Fibroblast of villous mesenchyme (primary cell): Measurements from ENCODE around the gene MYO1D. TPM values are rescaled to one million over a fixed set of nuclear protein-coding genes. Genes with fewer than 3 reads are reported as not detected.

ENCODE experiments used
- DNase-seq: peaks from one replicate; pipeline ENCODE4 v3.0.0-alpha.2; 2010; ENCODE audit warnings: low read depth
- H3K4me3 ChIP-seq: 2 replicates; pipeline ENCODE4 v1.5.1; 2011; ENCODE audit warnings: low read depth, mild to moderate bottlenecking, low read length
- CTCF ChIP-seq: IDR thresholded peaks from 2 replicates; pipeline ENCODE4 v1.5.1; 2012; ENCODE audit warnings: low read depth, mild to moderate bottlenecking, low read length; ENCODE audit not compliant: insufficient read depth
- total RNA-seq: library from RNA; depleted of rRNA; stranded (reverse); fragments of >200 nt; gene quantifications from 2 replicates; pipeline ENCODE4 v1.2.3, GENCODE V29; 2012

MYO1D gene
- total RNA-seq, 1 donor, result 19.0 TPM

- no peak for DNase-seq
- no peak overlapping the region for H3K4me3 ChIP-seq
- no peak for TF ChIP-seq CTCF
Observed at GRCh38 chr17:32833076-32833475, 43.8 kb downstream of the MYO1D start.

- TF ChIP-seq CTCF, result no peak
- H3K4me3 ChIP-seq, result no peak overlapping the region
- no peak for DNase-seq
Observed at GRCh38 chr17:32831627-32832243, 45.2 kb downstream of the MYO1D start.

- DNase-seq, result no peak
- no peak for TF ChIP-seq CTCF
- H3K4me3 ChIP-seq, result no peak overlapping the region
Observed at GRCh38 chr17:32831223-32831622, 45.7 kb downstream of the MYO1D start.

GRCh38 chr17:32828822-32829221 is 48.1 kb downstream of the MYO1D start:
- no peak for TF ChIP-seq CTCF
- no peak overlapping the region for H3K4me3 ChIP-seq
- no peak for DNase-seq

GRCh38 chr17:32827227-32827626 is 49.7 kb downstream of the MYO1D start:
- no peak overlapping the region for H3K4me3 ChIP-seq
- TF ChIP-seq CTCF, result no peak
- DNase-seq, result no peak

- H3K4me3 ChIP-seq, result no peak overlapping the region
- no peak for TF ChIP-seq CTCF
- DNase-seq, result no peak
Observed at GRCh38 chr17:32826076-32826475, 50.8 kb downstream of the MYO1D start.

GRCh38 chr17:32824334-32824733 is 52.6 kb downstream of the MYO1D start:
- no peak for DNase-seq
- no peak overlapping the region for H3K4me3 ChIP-seq
- no peak for TF ChIP-seq CTCF
